Epithelial cell of umbilical artery (primary cell): ENCODE results near the gene SCYGR5. TPM values are rescaled to one million over a fixed set of nuclear protein-coding genes. Genes with fewer than 3 reads are reported as not detected.

Experiments
- total RNA-seq: library from RNA; depleted of rRNA; stranded (reverse); fragments of >200 nt; gene quantifications from 2 replicates; pipeline ENCODE4 v1.2.3, GENCODE V29; 2014

Gene SCYGR5
- total RNA-seq, result not detected in 2 replicates

GRCh38 chr2:227666631-227667170, at the start of gene SCYGR5:
Gene SCYGR5 (plus strand): TSS chr2:227666804. CDS start chr2:227666804, 0 bp downstream.

GRCh38 chr2:227617316-227618230, 49.0 kb upstream of the SCYGR5 start, which contains the start of gene SCYGR4:
Gene SCYGR4 (plus strand): TSS chr2:227617498. CDS start chr2:227617498, 0 bp downstream.

Other genes with a start within 250 kb of the SCYGR5 start
- gene AGFG1, start 194.6 kb upstream of the SCYGR5 start, total RNA-seq, result 41.3 and 43.6 TPM in 2 replicates
- gene SCYGR2, start 67.9 kb upstream of the SCYGR5 start, total RNA-seq, result not detected in 2 replicates
- not detected in 2 replicates for gene SCYGR3, start 52.0 kb upstream of the SCYGR5 start, total RNA-seq
- gene SCYGR4, start 49.3 kb upstream of the SCYGR5 start, total RNA-seq, result not detected in 2 replicates
- gene SLC19A3, start 51.2 kb downstream of the SCYGR5 start, total RNA-seq, result under 0.01 and 0.15 TPM in 2 replicates
- not detected in 2 replicates for gene SCYGR6, start 58.0 kb downstream of the SCYGR5 start, total RNA-seq
- not detected in 2 replicates for gene SCYGR7, start 61.5 kb downstream of the SCYGR5 start, total RNA-seq
- gene SCYGR8, start 79.1 kb downstream of the SCYGR5 start, total RNA-seq, result not detected in 2 replicates
- gene CCL20, start 147.0 kb downstream of the SCYGR5 start, total RNA-seq, result 0.65 TPM in 1 of 2 replicates, not detected in the other
- 13.1 and 17.5 TPM in 2 replicates for gene DAW1, start 204.8 kb downstream of the SCYGR5 start, total RNA-seq